Kidney capillary endothelial cell (primary cell): ENCODE measurements around the gene SIGLEC7.
A peak's percentile ranks its signal among the peaks of the same experiment; 100 is the strongest.

Source experiments
- DNase-seq: peaks from one replicate; pipeline ENCODE4 v3.0.0-alpha.2; 2018; ENCODE audit warnings: low spot score

SIGLEC7 gene

DNA sequence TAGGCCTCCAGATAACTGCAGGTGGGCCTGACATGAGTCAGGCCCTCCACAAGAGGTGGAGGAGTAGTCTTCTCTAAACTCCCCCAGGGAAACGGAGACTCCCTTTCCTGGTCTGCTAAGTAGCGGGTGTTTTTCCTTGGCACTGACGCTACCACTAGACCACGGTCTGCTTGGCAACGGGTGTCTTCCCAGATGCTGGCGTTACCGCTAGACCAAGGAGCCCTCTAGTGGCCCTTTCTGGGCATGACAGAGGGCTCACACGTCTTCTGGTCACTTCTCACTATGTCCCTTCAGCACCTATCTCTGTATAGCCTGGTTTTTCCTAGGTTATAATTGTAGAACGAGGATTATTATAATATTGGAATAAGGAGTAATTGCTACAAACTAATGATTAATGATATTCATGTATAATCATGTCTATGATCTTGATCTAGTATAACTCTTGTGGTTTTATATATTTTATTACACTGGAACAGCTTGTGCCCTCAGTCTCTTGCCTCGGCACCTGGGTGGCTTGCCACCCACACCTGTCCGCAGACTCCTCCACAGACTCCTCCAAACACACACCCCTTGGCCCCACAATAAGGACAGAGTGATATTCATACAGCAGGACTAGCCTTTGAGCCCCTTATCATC lies 27.3 kb downstream of the SIGLEC7 start:
- DNase-seq, result peak; percentile 67

DNA sequence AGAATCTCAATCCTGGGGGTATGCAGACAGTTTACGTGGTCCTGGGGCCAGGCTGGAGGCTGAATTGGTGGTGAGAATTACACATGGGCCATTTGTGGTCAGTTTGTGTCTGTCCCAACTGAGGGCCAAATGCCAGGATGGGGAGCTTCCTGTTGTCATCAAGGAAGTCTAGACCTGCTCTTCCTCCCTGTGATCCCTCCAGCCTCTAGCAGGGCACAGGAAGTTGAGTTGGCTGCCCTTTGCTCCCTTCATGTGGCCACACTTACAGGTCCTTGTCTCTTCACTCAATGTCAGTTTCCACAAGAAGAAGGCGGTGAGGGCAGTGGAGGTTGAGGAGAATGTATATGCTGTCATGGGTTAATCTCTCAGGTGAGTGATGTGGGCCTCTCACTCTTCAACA lies 30.1 kb downstream of the SIGLEC7 start:
- DNase-seq, result no peak

DNA sequence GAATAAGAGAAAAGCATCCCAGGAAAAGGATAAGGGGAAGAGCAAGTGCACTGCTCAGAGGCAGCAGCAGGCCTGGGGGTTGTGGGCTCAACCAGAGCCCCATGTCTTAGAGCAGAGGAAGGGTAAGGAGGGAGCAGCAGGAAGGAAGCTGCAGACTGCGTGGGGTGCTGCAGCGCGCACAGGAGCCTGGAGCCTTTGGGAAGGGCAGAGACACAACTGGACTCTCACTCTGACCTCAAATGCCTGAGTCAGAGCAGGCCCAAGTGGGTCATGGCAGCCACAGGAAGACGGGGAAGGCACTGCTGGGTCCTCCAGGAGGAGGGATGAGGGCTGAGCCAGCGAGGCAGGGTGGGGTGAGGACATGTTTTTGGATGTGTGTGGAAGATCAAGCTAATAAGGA lies 31.6 kb downstream of the SIGLEC7 start:
- no peak for DNase-seq

DNA sequence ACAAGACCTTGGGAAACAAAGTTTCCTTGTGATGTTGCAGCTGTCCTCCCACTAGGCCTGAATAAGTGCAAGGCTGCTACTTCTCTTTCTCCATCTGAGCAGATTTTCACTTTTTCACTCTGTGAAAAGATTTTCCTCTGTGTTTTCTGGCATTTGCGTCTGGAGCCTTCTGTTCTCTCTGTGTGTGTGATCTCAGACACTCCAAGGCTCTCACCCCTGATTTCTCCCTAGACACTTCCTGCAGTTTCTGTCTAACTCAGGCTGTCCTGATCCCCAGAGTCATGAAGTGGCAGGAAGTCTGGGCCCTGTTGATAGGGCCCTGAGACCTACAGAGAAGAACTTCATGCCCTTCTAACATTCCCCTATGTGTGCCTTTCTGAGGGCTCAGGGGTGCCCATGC lies 37.2 kb downstream of the SIGLEC7 start:
- no peak for DNase-seq

DNA sequence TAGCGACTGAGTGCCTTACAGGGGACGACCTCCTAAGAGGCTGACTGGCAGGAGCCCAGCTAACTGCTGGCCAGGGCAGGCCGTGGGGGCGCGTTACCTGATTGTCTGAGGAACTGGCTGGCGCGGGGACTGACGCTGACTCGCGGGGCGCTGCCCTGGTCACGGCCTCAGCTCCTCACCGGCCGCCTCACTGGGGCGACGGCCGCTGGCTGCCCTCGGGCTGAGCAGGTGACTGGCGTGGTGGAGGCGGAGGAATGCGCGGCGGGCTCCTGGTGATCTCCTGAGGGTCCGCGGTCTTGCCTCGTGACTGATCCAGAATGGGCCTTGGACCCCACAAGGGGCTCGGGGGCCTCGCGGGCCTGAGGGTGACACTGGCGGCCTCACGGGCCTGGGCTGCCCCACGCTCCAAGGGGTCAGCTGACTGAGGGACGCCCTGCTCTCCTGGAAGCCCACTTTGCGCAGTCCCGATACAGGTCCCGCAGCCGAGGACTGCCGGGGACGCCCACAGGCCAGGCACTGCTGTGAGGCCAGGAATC lies 39.3 kb downstream of the SIGLEC7 start:
- no peak for DNase-seq

DNA sequence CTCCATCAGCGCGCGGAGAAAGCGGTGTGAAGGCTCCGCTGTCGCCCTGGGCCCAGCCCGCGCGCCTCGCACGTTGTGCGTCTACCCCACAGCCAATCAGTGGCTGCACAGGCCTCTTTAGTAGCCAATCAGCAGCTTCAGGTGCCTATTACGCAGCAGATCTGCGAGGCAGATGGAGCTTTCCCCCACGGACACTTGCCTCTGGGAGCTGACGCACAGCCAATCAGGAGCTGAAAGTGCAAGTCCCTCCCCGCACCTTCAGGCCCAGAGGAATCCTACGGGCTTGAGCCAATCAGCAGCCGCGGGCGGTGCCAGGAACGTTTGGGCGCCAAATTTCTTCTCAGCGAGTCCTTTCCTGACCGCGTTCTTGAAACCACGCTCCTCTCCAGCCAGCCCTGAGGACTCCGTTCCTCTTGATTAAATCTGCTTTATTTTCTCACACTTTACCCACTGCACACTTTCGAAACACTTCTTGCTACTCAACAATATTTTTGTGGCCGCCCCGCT lies 39.9 kb downstream of the SIGLEC7 start:
- DNase-seq, result no peak

DNA sequence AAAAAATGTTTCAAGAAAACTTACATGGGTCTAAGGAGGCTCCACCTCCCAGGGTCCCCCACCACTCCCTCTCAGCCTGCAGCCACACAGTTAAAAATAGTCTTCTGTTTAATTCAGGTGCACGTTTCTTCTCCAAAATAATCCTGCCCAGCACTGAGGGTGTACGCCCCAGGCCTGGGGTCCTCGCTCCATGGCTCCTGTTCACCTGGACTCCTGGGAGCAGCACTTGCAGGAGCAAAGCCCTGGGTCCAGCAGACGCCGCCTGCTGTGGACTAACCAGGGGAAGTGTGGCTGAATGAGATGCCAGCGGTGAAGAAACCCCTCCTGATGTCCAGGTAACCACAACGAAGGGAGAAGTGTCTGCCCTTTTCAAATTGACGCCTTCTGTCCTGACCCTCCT lies 41.5 kb downstream of the SIGLEC7 start:
- DNase-seq, result no peak

DNA sequence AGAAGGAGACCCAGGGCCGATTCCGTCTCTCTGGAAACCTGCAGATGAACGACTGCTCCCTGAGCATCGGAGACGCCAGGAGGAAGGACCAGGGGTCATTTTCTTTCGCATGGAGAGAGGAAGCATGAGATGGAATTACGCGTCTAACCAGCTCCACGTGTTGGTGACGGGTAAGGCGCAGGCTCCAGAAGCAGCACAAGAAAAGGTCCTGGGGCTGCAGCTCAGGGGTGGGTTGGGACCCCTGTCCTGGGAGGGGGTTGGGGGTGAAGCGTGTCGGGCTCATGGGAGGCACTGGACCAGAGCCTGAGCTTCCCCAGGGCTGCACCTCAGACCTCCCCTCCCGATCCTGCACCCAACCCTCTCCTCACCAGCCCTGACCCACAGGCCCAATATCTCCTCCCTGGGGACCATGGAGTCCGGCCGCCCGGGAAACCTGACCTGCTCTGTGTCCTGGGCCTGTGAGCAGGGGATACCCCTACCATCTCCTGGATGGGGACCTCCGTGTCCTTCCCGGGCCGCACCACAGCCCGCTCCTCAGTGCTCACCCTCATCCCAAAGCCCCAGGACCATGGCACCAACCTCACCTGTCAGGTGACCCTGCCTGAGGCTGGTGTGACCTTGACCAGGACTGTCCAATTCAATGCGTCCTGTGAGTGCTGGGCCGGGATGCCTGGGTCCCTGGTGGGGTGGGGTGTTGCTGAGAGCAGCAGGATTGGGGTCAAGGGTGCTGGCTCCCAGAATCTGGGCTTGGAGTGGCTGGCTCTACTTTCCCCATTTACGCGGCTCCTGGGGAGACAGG lies 43.2 kb downstream of the SIGLEC7 start:
- DNase-seq, result no peak

DNA sequence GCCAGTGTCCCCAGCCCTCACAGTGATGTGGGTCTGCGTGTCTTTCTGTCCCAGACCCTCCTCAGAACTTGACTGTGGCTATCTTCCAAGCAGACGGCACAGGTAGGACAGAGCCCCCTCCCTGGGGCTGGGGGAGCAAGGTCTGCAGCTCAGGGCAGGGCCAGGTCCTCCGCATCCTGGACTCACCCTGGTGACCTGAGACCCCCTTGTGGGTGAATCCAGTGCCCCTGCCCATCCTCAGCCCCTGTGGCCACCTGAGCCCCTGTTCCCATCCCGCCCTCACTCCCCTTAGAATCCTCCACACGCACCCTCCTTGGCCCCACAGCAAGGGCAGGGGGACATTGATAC lies 43.7 kb downstream of the SIGLEC7 start:
- no peak for DNase-seq

DNA sequence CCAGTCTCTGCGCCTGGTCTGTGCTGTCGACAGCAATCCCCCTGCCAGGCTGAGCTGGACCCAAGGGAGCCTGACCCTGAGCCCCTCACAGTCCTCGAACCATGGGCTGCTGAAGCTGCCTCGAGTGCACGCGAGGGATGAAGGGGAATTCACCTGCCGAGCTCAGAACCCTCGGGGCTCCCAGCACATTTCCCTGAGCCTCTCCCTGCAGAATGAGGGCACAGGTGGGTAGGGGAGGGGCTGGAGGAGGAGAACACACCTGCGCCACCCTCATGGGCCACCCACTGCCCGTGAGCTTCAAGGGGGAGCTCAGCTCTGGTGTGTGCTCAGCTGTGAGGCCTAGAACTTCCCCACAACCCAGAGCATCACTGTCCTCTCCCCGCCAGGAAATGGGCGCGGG lies 44.2 kb downstream of the SIGLEC7 start:
- DNase-seq, result no peak

DNA sequence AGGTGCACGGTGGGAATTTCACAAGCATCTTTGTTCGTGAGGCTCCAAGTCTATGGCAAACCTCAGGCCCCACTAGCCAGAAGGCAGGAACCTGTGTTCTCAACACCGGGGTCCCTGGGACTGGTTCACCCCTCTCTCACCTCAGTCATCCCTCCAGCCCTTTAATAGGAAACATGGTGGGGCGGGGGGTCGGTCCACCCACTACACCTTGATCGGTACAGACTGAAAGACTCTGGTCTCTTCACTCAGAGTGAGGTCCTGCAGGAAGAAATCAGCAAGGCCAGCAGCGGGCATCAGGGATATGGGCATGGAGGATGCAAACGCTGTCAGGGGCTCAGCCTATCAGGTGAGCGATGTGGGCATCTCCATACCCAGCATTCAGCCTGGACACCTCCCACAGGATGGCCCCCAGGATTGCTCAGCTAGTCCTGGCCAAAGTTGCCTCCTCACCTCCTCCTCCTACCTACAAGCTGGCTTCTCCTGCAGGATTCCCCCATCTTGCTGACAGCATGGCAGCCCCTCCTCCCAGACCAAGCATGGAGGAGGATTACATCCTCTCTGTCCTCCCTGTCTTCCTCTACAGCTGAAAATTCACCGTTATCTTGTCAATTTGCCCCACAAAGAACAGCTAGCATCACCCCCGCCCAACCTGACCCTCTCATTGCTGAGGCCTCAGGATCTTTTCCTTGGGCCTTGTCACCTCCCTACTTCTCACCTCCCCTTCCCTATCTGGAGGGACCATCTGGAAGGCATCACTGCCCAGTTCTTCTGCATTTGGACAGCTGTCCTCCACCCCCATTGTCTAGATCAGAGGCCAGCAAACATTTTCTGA lies 45.5 kb downstream of the SIGLEC7 start:
- DNase-seq, result no peak

DNA sequence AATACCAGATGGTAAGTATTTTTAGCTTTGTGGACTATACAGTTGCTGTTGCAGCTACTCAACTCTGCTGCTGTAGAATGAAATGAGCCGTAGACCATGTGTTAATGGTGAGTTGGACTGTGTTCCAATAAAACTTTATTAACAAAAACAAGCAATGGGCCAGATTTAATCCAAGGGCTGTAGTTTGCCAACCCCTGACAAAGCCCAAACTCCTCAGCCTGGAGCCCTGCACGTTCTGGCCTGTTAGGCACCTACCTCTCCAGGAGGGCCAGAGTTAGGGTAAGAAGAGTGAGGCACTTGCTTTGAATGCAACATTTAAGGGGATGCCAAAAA lies 46.1 kb downstream of the SIGLEC7 start:
- no peak for DNase-seq

DNA sequence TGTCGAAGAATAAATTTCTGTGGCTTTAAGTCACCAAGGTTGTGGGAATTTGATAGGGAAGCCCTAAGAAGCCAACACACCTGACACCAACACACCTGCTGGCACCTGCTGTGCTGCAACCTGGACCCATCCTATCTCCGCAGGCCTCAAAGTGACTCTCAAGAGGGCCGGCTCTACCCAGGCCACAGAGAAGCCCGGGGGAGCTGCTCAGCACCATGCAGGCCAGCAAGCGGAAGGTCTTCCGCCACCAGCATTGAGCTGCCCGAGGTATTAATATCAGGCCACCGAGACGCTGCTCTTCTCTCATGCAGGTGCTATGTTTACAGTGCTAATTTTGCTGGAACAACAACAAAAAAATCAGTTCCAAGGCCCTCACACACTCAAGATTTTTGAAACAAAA lies 50.6 kb downstream of the SIGLEC7 start:
- DNase-seq, result no peak

DNA sequence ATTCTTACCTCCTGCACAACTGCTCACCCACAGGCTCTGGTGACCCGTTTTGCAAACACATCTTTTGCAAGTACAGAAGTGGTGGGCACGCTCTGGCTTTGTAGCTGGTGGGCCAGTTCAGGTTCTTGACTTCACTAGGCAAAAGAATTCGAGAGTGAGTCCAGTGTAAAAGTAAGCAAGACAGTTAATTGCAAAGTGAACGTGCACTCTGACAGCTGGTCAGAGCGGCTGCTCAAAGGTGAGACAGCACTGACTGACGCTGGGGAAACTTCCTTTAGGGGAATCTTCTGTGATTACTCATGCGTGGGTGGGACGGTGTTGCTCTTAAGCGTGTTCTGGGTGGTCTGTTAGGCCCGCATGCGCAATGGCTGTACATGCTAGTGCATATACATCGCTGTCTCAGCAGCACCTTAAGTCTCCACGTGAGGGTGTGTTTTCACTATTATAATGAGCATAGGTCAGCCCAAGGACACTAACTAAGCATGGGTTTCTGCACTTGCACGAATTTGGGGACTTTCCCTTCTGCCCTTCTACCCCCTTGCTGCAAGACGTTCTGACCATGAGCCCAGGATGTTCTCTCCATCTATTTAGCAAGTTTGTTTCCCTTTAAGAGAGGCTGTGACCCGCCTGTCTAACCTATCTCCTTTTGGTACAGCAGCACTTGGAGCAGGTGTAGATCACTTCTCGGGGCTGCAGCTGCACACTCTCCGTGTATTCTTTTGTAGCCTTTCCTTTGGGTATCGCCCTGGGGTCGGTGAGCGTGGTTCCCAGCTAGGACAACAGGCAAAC lies 52.6 kb downstream of the SIGLEC7 start:
- no peak for DNase-seq

DNA sequence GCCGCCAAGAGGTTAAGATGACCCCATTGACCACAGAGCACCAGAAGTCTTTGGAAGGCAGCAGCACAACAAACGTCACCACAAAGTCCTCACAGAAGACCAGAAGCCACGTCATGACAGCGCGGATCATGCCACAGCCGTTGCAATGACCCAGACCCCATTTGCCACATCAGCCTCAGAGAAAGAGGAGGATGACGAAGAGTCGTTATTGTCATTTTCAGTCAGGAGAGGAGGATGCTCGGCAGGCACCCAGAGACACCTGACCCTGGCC lies 53.1 kb downstream of the SIGLEC7 start:
- no peak for DNase-seq

DNA sequence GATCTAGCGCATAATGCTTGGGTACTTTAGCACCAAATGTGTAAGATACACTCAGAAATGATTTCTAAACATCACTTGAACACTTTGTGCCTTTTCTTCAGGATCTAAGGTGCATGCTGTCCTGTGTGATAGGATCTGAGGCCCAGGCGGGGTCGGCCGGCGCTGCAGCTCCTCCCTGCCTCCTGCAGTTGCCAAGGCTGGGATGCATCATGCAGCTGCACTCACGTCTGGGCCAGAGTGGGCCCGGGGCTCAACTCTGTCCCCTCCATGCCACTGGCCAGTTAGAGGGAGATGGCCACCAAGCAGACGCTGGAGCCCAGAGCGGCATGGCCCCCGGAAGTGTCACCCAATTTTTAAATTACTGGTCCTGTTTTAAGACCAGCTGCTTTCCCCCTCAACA lies 53.5 kb downstream of the SIGLEC7 start:
- DNase-seq, result no peak

DNA sequence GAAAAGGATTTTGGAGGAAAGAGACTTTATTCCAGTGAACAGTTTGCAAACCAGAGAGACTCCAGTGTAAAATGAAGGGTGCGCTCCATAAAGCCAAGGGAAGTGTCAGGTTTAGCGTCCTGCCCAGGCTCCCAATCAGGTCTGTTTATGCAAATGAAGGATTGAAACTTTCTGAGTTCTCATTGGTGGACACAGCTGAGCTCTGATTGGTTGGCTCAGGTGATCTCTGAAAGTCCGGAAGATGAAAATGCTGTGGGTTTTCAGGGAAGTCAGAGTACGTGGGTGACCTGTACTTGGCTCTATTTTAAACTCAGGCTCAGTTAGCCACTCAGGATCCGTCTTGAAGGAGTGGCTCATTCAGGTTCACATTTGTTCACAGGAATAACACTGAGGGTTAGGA lies 54.1 kb downstream of the SIGLEC7 start:
- DNase-seq, result no peak

DNA sequence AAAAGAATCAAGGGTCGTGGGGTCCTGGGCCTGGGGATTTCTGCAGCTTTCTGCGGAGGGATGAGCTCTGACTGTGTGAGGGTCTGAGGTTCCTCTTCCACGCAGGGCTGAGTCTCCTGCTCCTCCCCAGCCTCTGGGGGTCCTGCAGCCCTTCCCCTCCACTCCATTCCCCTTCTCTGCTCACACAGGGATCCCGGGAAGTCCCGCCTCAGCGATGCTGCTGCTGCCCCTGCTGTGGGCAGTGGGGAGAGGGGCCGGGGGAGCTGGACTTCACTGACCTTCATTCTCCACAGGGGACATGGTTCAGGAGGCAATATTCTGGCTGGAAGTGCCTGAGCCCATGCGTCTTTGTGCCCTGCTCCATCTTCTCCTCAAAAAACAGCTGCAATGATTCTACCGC lies 56.5 kb downstream of the SIGLEC7 start:
- no peak for DNase-seq

DNA sequence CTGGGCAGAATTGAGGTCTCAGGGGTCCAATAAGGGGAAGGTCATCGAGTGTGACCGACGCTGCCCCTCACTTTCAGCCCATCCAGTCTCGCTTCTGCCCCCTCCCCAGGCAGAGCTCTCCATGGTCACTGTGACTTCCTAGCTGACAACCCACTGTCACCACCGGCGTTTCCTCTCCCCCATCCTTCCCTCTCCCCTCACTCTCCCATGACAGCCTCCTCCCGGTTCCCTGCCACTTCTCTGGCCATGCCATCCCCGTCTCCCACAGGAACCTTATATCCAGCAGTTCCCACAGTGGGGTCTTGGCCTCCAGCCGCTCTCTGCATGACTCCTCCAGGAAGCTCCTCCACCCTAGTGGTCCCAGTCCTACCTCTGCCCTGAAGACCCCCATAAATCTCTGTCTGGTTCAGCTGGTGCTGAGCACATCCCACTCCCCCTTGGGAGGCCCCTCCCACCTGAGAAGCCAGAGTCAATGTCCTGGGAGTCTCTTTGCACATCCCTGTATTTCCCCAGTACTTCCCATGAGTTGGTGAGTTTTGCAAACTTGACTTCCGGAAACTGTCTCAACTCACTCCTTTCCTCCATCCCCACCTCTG lies 58.1 kb downstream of the SIGLEC7 start:
- no peak for DNase-seq

DNA sequence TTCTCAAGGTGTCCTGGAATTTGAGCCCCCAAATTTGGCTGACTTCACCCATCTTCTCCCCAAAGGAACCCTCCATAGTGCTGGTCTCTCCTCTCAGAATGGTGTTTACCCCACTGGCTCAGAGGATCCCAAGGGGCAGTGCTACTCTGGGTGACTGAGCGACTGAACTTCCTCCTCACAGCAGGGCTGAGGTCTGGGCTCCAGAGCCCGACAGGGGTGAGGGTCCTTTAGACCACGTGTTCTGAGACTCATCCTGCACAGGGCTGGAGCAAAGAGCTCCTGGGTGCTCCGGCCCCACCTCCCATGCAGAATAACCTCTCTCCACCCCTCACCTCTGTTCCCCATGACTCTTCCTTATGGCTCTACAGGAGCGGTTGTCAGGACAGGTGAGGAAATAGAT lies 59.6 kb downstream of the SIGLEC7 start:
- no peak for DNase-seq
